Erythroblast (primary cell): ENCODE results near the gene B3GNT8.
"Not testable (repeated sequence)": the region's sequence is repeated elsewhere in the genome, so short reads cannot be mapped to it uniquely, and the experiment has no call there.

Source experiments
- DNase-seq, 2 experiments: peaks; one replicate each; lab custom pipeline; 2025; lab: John Stamatoyannopoulos, UW
- GATA1 ChIP-seq: IDR thresholded peaks from 2 replicates; pipeline ENCODE4 v1.6.1; 2011; ENCODE audit warnings: low read depth, mild to moderate bottlenecking, control low read depth, low read length, moderate library complexity
- POLR2A ChIP-seq: IDR thresholded peaks from 2 replicates; pipeline ENCODE4 v1.6.1; 2011; ENCODE audit warnings: mild to moderate bottlenecking, low read length

B3GNT8 gene

DNA sequence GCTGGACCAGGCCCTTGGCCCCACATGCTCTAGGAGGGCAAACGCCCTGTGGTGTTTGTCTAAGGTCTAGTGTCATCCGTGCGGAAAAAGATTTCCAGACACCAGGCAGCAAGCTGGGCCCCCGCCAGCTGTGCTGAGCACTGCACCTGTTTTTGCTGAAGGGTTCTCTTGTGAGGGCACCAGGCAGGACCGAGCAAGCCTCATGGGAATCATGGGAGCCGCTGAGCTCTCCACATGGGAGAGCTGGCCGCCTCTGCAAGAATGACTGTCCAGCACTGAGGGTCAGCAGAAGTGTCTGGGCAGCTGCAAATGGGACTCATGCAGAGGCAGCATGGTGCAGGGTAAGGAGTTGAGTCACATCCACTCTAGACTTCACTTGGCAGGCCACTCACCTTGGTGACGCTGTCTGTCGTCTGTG, 12.0 kb downstream of the B3GNT8 start:
- TF ChIP-seq GATA1 (no peak), POLR2A (no peak)
- DNase-seq: no peak

DNA sequence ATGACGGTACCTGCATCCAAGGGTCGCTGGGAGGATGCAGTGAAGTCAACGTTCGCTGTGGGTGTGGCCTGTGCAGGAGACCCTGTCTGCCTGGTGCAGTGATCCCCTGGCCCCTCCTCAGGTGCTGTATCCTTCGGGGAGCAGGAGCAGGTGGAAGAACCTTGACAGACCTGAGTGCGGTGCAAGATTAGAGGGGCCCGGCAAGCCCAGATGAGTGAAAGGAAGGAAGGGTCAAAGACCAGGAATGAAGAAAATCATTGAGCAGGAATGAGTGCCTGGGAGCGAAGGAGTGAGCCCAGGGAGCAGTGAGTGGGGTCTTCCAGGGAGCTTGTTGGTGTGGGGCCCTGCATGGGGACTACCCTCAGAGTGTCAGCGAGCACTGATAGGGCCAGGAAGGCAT, 12.7 kb downstream of the B3GNT8 start:
- no peak for DNase-seq
- no peak for TF ChIP-seq POLR2A
- TF ChIP-seq GATA1: no peak

GRCh38 chr19:41413947-41414346, 13.2 kb downstream of the B3GNT8 start:
- TF ChIP-seq POLR2A (no peak), GATA1 (no peak)
- DNase-seq: no peak

GRCh38 chr19:41412953-41413352, 14.2 kb downstream of the B3GNT8 start:
- DNase-seq: no peak
- TF ChIP-seq GATA1 (no peak), POLR2A (no peak)

- DNase-seq: no peak
- TF ChIP-seq GATA1 (no peak), POLR2A (no peak)
Measured at GRCh38 chr19:41411968-41412265, 15.3 kb downstream of the B3GNT8 start.

DNA sequence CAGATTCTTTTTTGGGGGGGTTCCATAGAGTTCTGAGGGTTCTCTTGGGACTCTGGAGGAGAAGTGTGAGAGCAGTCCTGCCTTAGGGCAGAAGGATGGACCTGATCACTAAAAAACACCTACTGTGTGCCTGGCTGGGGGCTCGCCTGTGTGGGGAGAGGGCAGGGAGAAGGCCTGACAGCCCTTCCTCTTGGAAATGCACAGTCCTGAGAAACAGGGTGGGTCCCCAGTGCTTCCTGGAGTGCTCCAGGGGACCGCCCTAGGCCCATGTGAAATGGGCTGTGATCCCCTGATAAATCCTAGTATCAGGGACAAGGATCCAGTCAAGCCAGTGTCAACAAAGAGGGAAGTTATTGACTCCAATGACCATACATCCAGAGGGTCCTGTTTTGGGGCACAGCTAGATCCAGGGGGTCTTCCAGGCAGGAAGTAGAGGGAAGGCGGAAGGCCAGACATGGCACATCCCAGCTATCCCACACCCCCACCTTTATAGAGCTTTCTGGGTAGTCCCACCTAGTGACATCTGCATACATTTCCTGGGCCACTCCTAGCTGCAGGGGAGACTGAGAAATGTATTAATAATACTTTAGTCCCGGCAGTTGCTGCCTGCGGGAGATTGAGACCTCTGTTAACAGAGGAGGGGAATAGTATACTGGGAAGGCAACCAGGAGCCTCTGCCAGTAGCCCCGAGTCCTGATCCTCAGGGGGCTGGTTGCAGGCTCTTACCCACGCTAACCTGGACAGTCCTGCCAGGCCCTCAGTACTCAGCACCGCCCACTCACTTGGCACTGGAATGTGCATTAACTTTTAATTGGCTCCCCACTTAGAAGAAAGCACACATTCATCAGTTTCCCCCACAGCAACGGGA, 15.8 kb downstream of the B3GNT8 start:
- TF ChIP-seq GATA1: no peak
- TF ChIP-seq POLR2A: no peak
- DNase-seq: no peak

DNA sequence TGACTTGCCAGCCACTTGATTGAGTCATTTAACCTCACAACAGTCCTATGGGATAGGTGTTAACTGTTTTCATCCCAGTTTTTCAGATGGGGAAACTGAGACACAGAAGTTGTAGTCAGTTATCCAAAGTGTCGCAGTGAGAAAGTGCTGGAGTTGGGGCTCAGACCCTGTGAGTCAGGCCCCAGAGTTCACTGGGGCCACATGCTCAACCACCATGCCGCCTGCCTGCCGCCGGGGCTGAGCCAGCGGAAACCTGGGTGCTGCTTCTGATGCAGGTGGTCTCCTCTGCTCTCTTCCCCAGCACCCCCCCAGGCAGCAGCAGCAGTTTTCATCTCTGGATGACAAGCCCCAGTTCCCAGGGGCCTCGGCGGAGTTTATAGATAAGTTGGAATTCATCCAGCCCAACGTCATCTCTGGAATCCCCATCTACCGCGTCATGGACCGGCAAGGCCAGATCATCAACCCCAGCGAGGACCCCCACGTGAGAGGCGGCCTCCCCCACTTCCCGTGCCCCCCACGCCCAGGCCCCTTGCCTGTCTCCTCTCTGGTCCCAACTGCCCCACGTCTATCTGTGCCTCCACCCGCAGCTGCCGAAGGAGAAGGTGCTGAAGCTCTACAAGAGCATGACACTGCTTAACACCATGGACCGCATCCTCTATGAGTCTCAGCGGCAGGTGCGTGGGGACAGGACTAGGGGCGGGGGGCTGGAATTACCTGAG, 16.7 kb downstream of the B3GNT8 start:
- TF ChIP-seq GATA1 (no peak), POLR2A (no peak)

DNA sequence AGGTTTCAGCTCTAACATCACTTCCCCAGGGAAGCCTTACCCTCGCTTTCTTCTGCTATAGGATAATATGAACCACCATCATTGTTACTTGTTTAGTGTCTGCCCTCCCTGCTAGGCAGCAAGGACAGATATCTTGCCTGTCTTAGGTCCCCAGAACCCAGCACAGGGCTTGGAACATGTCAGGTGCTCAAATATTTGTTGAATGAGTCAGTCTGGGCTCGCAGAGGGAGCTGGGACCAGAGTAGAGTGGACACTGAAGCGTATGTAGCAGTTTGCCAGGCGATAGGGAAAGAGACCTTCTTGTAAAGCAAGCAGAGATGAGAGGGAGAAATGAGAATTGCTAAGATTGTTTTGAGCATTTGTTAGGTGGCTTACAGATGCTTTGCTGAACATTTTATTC, 17.9 kb downstream of the B3GNT8 start:
- no peak for DNase-seq
- TF ChIP-seq POLR2A: no peak
- no peak for TF ChIP-seq GATA1

More for the DNA sequence above, 16.7 kb downstream of the B3GNT8 start:
- no peak for DNase-seq

- not testable (repeated sequence) for DNase-seq
Measured at GRCh38 chr19:41408846-41409245, 18.3 kb downstream of the B3GNT8 start.

DNA sequence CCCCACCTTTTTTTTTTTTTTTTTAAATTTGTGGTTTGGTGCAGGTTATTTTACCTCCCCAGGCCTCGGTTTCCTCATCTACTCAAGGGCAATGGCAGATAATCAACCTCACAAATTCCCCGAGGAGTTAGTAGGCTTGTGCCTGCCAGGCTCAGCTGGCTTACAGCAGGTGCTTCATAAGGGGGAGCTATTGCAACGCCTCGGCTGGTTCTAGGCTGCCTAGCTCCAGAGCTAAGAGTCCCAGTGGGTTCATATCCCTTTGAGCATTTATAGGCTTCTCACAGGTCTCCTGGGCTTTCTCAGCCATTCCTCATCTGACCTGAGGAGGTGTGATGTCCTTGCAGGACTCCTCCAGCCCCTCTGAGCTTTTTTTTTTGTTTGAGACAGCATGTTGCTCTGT, 18.9 kb downstream of the B3GNT8 start:
- TF ChIP-seq POLR2A (no peak), GATA1 (no peak)
- no peak for DNase-seq

GRCh38 chr19:41407271-41407670, 19.9 kb downstream of the B3GNT8 start:
- no peak for DNase-seq
- TF ChIP-seq POLR2A (no peak), GATA1 (no peak)

- DNase-seq: no peak
- TF ChIP-seq POLR2A (no peak), GATA1 (no peak)
Measured at GRCh38 chr19:41405776-41406175, 21.4 kb downstream of the B3GNT8 start.

- TF ChIP-seq GATA1: no peak
- TF ChIP-seq POLR2A: no peak
- no peak for DNase-seq
Measured at GRCh38 chr19:41403181-41403970, 23.8 kb downstream of the B3GNT8 start.

DNA sequence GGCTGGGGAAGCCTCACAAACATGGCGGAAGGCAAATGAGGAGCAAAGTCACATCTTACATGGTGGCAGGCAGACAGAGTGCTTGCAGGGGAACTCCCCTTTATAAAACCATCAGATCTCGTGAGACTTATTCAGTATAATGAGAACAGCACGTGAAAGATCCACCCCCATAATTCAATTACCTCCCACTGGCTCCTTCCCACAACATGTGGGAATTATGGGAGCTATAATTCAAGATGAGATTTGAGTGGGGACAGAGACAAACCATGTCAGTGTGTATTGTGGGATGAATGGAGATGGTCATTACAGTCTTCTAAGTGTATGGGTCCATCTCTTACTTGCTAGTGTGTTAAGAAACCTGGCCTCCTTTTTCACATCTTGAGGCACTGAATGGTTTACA, 25.2 kb downstream of the B3GNT8 start:
- TF ChIP-seq POLR2A: no peak
- no peak for DNase-seq
